Left lung (tissue), 10 donors: ENCODE measurements around the gene INF2. TPM values are rescaled to one million over a fixed set of nuclear protein-coding genes. Genes with fewer than 3 reads are reported as not detected.

Experiments used
- ATAC-seq: fragments of 200-7000 bp; cut with Tn5 transposase; one replicate; pipeline ENCODE4 v1.9.1; 2020; ENCODE audit warnings: moderate library complexity
- DNase-seq, 4 donors: peaks; one replicate each; pipeline ENCODE4 v3.0.0-alpha.2; 2013 to 2020
- H3K27ac ChIP-seq, 2 donors: fragments of 200-600 bp; sonication (generic) in 1 of 2; one replicate each; pipeline versions ENCODE4 v1.5.0 to v1.8.0; 2020 to 2021
- H3K27me3 ChIP-seq, 2 donors: fragments of 200-600 bp; sonication (generic) in 1 of 2; one replicate each; pipeline versions ENCODE4 v1.5.0 to v1.8.0; 2020 to 2021
- H3K36me3 ChIP-seq, 2 donors: fragments of 200-600 bp; sonication (generic) in 1 of 2; one replicate each; pipeline versions ENCODE4 v1.5.0 to v1.8.0; 2020 to 2021
- H3K4me1 ChIP-seq, 2 donors: fragments of 200-600 bp; one replicate each; pipeline ENCODE4 v1.8.0; 2021
- H3K4me3 ChIP-seq, 2 donors: fragments of 200-600 bp; sonication (generic) in 1 of 2; one replicate each; pipeline versions ENCODE4 v1.5.0 to v1.8.0; 2020 to 2021; ENCODE audit warnings: mild to moderate bottlenecking in 1 of 2
- H3K9me3 ChIP-seq, 2 donors: fragments of 200-600 bp; sonication (generic) in 1 of 2; one replicate each; pipeline versions ENCODE4 v1.5.0 to v1.8.0; 2020 to 2021
- CTCF ChIP-seq, 2 donors: fragments of 200-600 bp; sonication (generic) in 1 of 2; IDR thresholded peaks; one replicate each; pipeline versions ENCODE4 v1.5.0 to v1.8.0; 2021; ENCODE audit warnings: antibody characterized with exemption in 2 of 2
- intact Hi-C, 2 donors: fragments of 100-400 bp; cut with DNase I; formaldehyde crosslinking; loops; one replicate each; pipeline versions ENCODE4 v1.11.2 to v1.14.2; 2022
- polyA plus RNA-seq, 6 donors: library from polyadenylated mRNA; unstranded; fragments of 120-200 nt; gene quantifications; one replicate each; pipeline ENCODE4 v1.2.1, GENCODE V29; 2013; ENCODE audit not compliant: insufficient read length in 6 of 6
- total RNA-seq, 2 donors: library from RNA; stranded (reverse); fragmentation: NEBNext Ultra II Directional; extraction: Animal tissue kit (Norgen Biotek cat#: 25700); gene quantifications; one replicate each; pipeline ENCODE4 v1.2.1, GENCODE V29; 2021
- donor health status: DM: no; HTN: yes; CAD: no.
- donor health status: DM: no; HTN: no; CAD: no.

Gene INF2
- total and polyA plus RNA-seq, 8 donors: 43.5 to 120 (median 57.0) TPM

DNA sequence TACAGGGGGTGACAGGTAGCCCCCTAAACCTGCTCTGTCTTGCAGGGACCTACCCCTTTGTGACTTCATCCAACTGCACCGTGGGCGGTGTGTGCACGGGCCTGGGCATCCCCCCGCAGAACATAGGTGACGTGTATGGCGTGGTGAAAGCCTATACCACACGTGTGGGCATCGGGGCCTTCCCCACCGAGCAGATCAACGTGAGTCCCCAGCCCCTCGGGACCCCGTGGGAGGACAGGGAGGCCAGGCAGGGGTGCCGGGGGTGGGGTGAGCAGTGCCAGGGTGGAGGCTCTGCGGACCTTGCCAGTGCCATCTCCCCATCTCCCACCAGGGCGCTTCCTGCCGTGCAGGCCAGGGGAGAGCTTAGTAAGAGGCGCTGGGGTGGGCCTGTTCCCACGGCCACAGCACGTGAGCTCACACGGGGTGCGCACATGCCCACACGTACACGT is 52.4 kb downstream of the INF2 start:
- Histone ChIP-seq H3K4me1 (peaks cover 0 to 2% of the 10 kb centered on the region in 2 donors), H3K4me3 (no peak overlapping the region), H3K9me3 (no peaks in the 10 kb centered on the region), H3K27ac (no peak overlapping the region), H3K27me3 (no peaks in the 10 kb centered on the region), H3K36me3 (no peaks in the 10 kb centered on the region)
- DNase-seq (peak in 1 of 4 donors; percentile 66), ATAC-seq (no peak)
- TF ChIP-seq CTCF (IDR thresholded peaks at IDR 0.05): no peak
- intact Hi-C loops: no loop called here

- H3K4me1 ChIP-seq: no peaks in the 10 kb centered on the region
- intact Hi-C loops: no loop called here
- no peaks in the 10 kb centered on the region for H3K9me3 ChIP-seq
- ATAC-seq (no peak), DNase-seq (peak in 1 of 4 donors; percentile 73)
- H3K4me3 ChIP-seq: no peak overlapping the region
- H3K36me3 ChIP-seq: no peaks in the 10 kb centered on the region
- TF ChIP-seq CTCF (IDR thresholded peaks at IDR 0.05): no peak
- no peaks in the 10 kb centered on the region for H3K27me3 ChIP-seq
- no peak overlapping the region for H3K27ac ChIP-seq
Observed at GRCh38 chr14:104742586-104743455, 53.4 kb downstream of the INF2 start.

DNA sequence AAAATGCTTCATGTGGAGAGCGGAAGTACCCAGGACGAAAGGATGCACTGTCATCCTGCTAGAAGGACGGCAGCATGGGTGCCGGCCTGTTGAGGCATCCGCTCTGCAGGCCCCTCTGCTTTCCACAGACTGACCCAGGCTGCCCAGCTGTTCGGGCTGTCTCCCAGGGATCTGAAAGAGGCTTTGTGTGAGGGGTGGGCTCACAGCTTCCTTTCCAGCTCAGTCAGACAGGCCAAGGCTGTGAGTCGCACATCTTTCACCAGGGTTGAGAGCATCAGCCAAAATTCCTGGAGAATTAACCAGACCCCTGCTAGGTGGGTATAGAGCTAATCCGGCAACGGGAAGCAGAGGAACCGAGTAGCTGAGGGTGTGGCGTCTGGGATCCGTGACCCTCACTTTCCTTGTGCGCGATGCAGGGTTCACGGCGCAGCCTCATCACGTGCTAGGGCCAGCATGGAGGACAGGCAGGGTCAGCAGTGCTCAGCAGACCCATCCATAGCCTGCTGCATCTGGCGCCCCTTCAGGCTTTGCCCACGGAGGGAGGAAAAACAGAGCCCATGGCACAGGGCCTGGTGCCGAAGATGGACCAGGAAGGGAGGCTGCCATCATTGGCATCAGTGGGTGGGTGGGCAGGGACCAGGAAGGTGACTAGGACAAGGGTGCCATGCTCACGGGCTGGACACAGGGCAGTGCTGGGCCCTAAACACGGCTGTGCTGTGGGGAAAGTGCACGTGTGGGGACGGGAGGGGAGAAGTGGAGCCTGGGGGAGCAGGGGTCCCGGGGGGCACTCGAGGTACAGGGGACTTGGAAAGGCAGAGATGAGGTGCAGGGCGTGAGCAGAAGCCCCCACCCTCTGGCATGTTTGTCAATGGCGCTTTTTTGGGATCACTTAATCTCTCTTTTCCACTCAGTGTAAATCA is 54.3 kb downstream of the INF2 start:
- no peak overlapping the region for H3K4me3 ChIP-seq
- no peaks in the 10 kb centered on the region for H3K4me1 ChIP-seq
- no peak for ATAC-seq
- no peaks in the 10 kb centered on the region for H3K36me3 ChIP-seq
- peak in 1 of 4 donors; percentile 65 for DNase-seq
- no peaks in the 10 kb centered on the region for H3K27me3 ChIP-seq
- intact Hi-C loops: no loop called here
- TF ChIP-seq CTCF (IDR thresholded peaks at IDR 0.05): no peak
- H3K9me3 ChIP-seq: no peaks in the 10 kb centered on the region
- no peak overlapping the region for H3K27ac ChIP-seq

DNA sequence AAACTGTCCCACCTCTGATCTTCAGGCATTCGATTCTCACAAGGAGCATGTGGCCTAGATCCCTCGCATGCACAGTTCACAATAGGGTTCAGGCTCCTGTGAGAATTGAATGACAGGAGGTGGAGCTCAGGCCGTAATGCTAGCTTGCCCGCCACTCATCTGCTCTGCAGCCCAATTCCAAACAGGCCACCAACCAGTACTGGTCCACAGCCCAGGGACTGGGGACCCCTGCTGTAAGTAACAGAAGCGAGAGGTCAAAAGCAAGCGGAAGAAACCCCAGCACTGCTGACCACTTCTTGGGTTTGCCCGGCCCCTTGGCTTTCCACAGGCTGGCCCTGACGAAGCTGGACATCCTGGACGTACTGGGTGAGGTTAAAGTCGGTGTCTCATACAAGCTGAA is 55.1 kb downstream of the INF2 start:
- H3K4me1 ChIP-seq: no peaks in the 10 kb centered on the region
- H3K9me3 ChIP-seq: no peaks in the 10 kb centered on the region
- no peak overlapping the region for H3K27ac ChIP-seq
- H3K4me3 ChIP-seq: no peak overlapping the region
- DNase-seq (peak in 1 of 4 donors; percentile 20), ATAC-seq (no peak)
- TF ChIP-seq CTCF (IDR thresholded peaks at IDR 0.05): no peak
- intact Hi-C loops: no loop called here
- no peaks in the 10 kb centered on the region for H3K36me3 ChIP-seq
- H3K27me3 ChIP-seq: no peaks in the 10 kb centered on the region

- no peak for ATAC-seq
- H3K27me3 ChIP-seq: no peaks in the 10 kb centered on the region
- TF ChIP-seq CTCF (IDR thresholded peaks at IDR 0.05): no peak
- H3K9me3 ChIP-seq: no peaks in the 10 kb centered on the region
- H3K27ac ChIP-seq: no peak overlapping the region
- intact Hi-C loops: no loop called here
- H3K36me3 ChIP-seq: no peaks in the 10 kb centered on the region
- peak in 1 of 4 donors; percentile 51 for DNase-seq
- H3K4me1 ChIP-seq: no peaks in the 10 kb centered on the region
- H3K4me3 ChIP-seq: no peak overlapping the region
Observed at GRCh38 chr14:104745431-104745830, 56.0 kb downstream of the INF2 start.
